Measurements from ENCODE around the gene SLC25A17. TPM values are rescaled to one million over a fixed set of nuclear protein-coding genes. Genes with fewer than 3 reads are reported as not detected.

The SLC25A17 gene
- total and polyA plus RNA-seq, 12 donors, result 2.5 to 8.6 (median 4.0) TPM

GRCh38 chr22:40806711-40807110 is 12.4 kb downstream of the SLC25A17 start:
- WGBS, 2 donors, result 76 to 80% methylated on average over 3 of the region's 3 CpGs
- Histone ChIP-seq H3K36me3 (peaks cover 0 to 11% (median 0%) of the 10 kb centered on the region in 9 donors), H3K27ac (no peak overlapping the region), H3K4me3 (no peak overlapping the region), H3K9me3 (no peaks in the 10 kb centered on the region), H3K4me1 (peaks cover 0 to 13% (median 0%) of the 10 kb centered on the region in 9 donors), H3K27me3 (no peaks in the 10 kb centered on the region)
- DNase-seq (no peak), ATAC-seq (no peak)
- intact Hi-C loops (cut with DNase I), result no loop called here
- no peak for TF ChIP-seq CTCF (IDR thresholded peaks at IDR 0.05)

GRCh38 chr22:40805699-40806203 is 13.4 kb downstream of the SLC25A17 start:
- no peak for ATAC-seq
- peaks cover 0 to 11% (median 0%) of the 10 kb centered on the region in 9 donors for H3K36me3 ChIP-seq
- no peak for TF ChIP-seq CTCF (IDR thresholded peaks at IDR 0.05)
- no peaks in the 10 kb centered on the region for H3K27me3 ChIP-seq
- no peak overlapping the region for H3K4me3 ChIP-seq
- H3K9me3 ChIP-seq, result no peaks in the 10 kb centered on the region
- 93 to 94% methylated on average over 3 of the region's 3 CpGs for WGBS, 2 donors
- H3K4me1 ChIP-seq, result peaks cover 0 to 13% (median 0%) of the 10 kb centered on the region in 9 donors
- H3K27ac ChIP-seq, result no peak overlapping the region
- intact Hi-C loops (cut with DNase I), result no loop called here
- DNase-seq, result no peak

- H3K36me3 ChIP-seq, result peaks cover 0 to 11% (median 0%) of the 10 kb centered on the region in 9 donors
- H3K4me1 ChIP-seq, result peaks cover 0 to 15% (median 4%) of the 10 kb centered on the region in 9 donors
- H3K4me3 ChIP-seq, result no peak overlapping the region
- no peaks in the 10 kb centered on the region for H3K9me3 ChIP-seq
- WGBS, 2 donors, result 84 to 89% methylated on average over 4 of the region's 4 CpGs
- no peaks in the 10 kb centered on the region for H3K27me3 ChIP-seq
- ATAC-seq, result no peak
- no peak for DNase-seq
- no peak for TF ChIP-seq CTCF (IDR thresholded peaks at IDR 0.05)
- intact Hi-C loops (cut with DNase I), result no loop called here
- H3K27ac ChIP-seq, result no peak overlapping the region
These were observed 13.9 kb downstream of the SLC25A17 start for GRCh38 chr22:40805239-40805638.

GRCh38 chr22:40803321-40803720 is 15.8 kb downstream of the SLC25A17 start:
- TF ChIP-seq CTCF (IDR thresholded peaks at IDR 0.05), result no peak
- no peaks in the 10 kb centered on the region for H3K9me3 ChIP-seq
- no peak for ATAC-seq
- 81 to 93% methylated on average over 1 of the region's 1 CpG for WGBS, 2 donors
- H3K27ac ChIP-seq, result no peak overlapping the region
- H3K4me1 ChIP-seq, result peaks cover 0 to 16% (median 4%) of the 10 kb centered on the region in 9 donors
- peaks cover 0 to 14% (median 0%) of the 10 kb centered on the region in 9 donors for H3K36me3 ChIP-seq
- no peaks in the 10 kb centered on the region for H3K27me3 ChIP-seq
- no peak for DNase-seq
- H3K4me3 ChIP-seq, result no peak overlapping the region
- intact Hi-C loops (cut with DNase I), result no loop called here
